Measurements from ENCODE around the gene GYG2.

DNA sequence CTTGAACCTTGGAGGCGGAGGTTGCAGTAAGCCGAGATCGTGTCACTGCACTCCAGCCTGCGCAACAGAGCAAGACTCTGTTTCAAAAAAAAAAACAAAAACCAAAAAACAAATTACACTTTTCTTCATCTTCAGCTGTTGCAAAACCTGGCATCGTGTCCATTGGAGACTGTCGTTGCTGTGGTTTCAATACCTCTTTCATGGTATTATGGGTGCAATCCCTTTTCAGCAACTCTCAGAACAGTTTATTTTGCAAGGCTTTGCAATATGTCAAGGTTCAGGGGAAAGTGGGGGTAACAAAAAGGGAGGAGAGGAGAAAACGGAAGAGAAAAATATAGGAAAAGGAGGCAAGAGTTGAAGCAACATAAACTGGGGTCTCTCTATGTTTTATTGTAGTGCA, 59.6 kb downstream of the GYG2 start:
- TF ChIP-seq CTCF (IDR thresholded peaks at IDR 0.05; ENCODE audit: low read depth, low read length) (no peak), POLR2A (IDR thresholded peaks at IDR 0.05; ENCODE audit: extremely low read depth, insufficient read length) (no peak)
- TF ChIP-seq, protein P1, sequence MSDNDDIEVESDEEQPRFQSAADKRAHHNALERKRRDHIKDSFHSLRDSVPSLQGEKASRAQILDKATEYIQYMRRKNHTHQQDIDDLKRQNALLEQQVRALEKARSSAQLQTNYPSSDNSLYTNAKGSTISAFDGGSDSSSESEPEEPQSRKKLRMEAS (IDR thresholded peaks at IDR 0.05; ENCODE audit: low read depth, low read length), result no peak
